ENCODE data around the gene OXGR1. TPM values are rescaled to one million over a fixed set of nuclear protein-coding genes. Genes with fewer than 3 reads are reported as not detected.

OXGR1 gene
- total and polyA plus RNA-seq, 2 donors (not counting 3 experiments of a cell fraction or from before 2014, with no cell fraction given): not detected

DNA sequence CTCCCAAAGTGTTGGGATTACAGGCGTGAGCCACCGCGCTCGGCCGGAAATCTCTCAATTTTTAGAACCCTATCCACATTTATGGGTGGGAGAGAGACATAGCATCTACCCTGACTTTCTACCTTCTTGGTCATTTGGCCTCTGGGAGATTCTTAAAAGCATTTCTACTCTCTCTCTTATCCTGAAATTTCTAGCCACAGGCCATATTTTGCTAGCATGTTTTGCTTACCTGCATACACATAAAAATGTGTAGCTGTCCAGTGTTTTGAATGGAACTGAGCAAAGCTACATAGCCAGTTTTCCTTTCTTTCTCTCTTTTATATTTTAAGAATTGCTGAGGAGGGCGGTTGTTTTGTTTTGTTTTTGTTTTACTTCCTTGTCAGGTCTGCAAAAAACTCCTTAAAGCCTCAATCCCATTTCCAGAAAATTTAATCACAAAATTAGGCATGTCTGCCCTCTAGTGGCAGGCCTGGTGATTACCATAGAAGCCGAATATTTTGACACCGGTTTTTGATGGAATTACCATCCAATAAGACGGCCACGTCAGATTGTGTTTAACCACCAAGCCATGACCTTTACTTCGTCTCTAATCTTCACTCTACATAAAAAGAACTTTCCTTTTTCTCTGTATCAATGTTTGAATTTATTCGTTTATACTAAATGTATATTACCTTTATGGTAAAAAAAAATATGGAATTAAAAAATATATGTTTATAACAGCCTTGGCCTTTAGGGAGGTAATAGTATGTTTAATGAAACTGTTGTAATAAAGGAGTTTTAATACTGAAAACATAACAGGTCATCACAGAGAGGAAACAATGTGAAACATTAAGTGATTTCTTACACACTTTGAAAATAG lies 34.4 kb upstream of the OXGR1 start:
- no TSS peak for BruUV-seq (replicated peaks)
- POLR2A ChIA-PET: no interaction called here
- peaks cover 19% of the 10 kb centered on the region for H3K4me1 ChIP-seq (ENCODE audit: control insufficient read depth, extremely low read depth, insufficient read depth, low read length)
- no peaks in the 10 kb centered on the region for H3K79me2 ChIP-seq (ENCODE audit: control insufficient read depth, insufficient read depth, low read length)
- TF ChIP-seq GATA2 (IDR thresholded peaks at IDR 0.05; ENCODE audit: insufficient read depth, insufficient read length, low read depth, low read length) (no peak), CTCF (IDR thresholded peaks at IDR 0.05; ENCODE audit: extremely low read depth in 1 of 2, insufficient read depth in 1 of 2, low read depth in 1 of 2, low read length in 2 of 2) (peak; percentile 65 to 71)
- intact Hi-C loops (cut with micrococcal nuclease) (loop anchor here (1.0 to 5.0 kb wide), 4 partner anchors 10 to 1008 kb away; no protein-coding TSS in a partner anchor), dilution Hi-C loops (cut with MboI; ENCODE audit: extremely low pct_ligation_motif_present, low sequenced_read_pairs) (no loop called here)
- CTCF ChIA-PET: interaction anchor here (0.6 to 1.3 kb wide), 5 partner anchors 11 to 314 kb away, joined by 3 to 17 read pairs (median 3); no protein-coding TSS in a partner anchor
- DNase-seq (ENCODE audit: low read depth, low spot score): peak; percentile 78
- no peak overlapping the region for H2AFZ ChIP-seq (ENCODE audit: low read depth, low read length)
- no peaks in the 10 kb centered on the region for H3K36me3 ChIP-seq (ENCODE audit: control insufficient read depth in 2 of 2, extremely low read depth in 1 of 2, insufficient read depth in 2 of 2, low read length in 2 of 2)
- H3K4me2 ChIP-seq (ENCODE audit: insufficient read depth, low read length): no peak overlapping the region
- no peak overlapping the region for H3K4me3 ChIP-seq (replicated peaks in 1 of 3; ENCODE audit: insufficient read depth in 1 of 3, low read depth in 1 of 3, low read length in 3 of 3)
- H3K9me1 ChIP-seq (replicated peaks; ENCODE audit: control insufficient read depth, extremely low read depth, insufficient read depth, low read length): no peaks in the 10 kb centered on the region
- H4K20me1 ChIP-seq (replicated peaks; ENCODE audit: control insufficient read depth, extremely low read depth, insufficient read depth, low read length): no peaks in the 10 kb centered on the region
- no peaks in the 10 kb centered on the region for H3K9me3 ChIP-seq (replicated peaks; ENCODE audit: control insufficient read depth, insufficient read depth, low read length)
- FAIRE-seq: peak; percentile 35
- H3K9ac ChIP-seq (replicated peaks; ENCODE audit: extremely low read depth, insufficient read depth, low read length): no peak overlapping the region
- no peaks in the 10 kb centered on the region for H3K27me3 ChIP-seq (ENCODE audit: control insufficient read depth in 2 of 2, insufficient read depth in 2 of 2, low read length in 2 of 2)
- no peak overlapping the region for H3K27ac ChIP-seq (ENCODE audit: insufficient read depth, low read depth, low read length)

- POLR2A ChIA-PET: no interaction called here
- Histone ChIP-seq H3K27me3 (ENCODE audit: control insufficient read depth in 2 of 2, insufficient read depth in 2 of 2, low read length in 2 of 2) (no peaks in the 10 kb centered on the region), H3K9me3 (replicated peaks; ENCODE audit: control insufficient read depth, insufficient read depth, low read length) (no peaks in the 10 kb centered on the region), H3K4me3 (replicated peaks in 1 of 3; ENCODE audit: insufficient read depth in 1 of 3, low read depth in 1 of 3, low read length in 3 of 3) (peak overlapping the region in 1 of 3 experiments; percentile 15), H3K79me2 (ENCODE audit: control insufficient read depth, insufficient read depth, low read length) (no peaks in the 10 kb centered on the region), H3K4me2 (ENCODE audit: insufficient read depth, low read length) (peak overlapping the region; percentile 43), H3K4me1 (ENCODE audit: control insufficient read depth, extremely low read depth, insufficient read depth, low read length) (peaks cover 19% of the 10 kb centered on the region), H3K9ac (replicated peaks; ENCODE audit: extremely low read depth, insufficient read depth, low read length) (peak overlapping the region; percentile 17), H4K20me1 (replicated peaks; ENCODE audit: control insufficient read depth, extremely low read depth, insufficient read depth, low read length) (no peaks in the 10 kb centered on the region), H2AFZ (ENCODE audit: low read depth, low read length) (no peak overlapping the region), H3K36me3 (ENCODE audit: control insufficient read depth in 2 of 2, extremely low read depth in 1 of 2, insufficient read depth in 2 of 2, low read length in 2 of 2) (no peaks in the 10 kb centered on the region), H3K9me1 (replicated peaks; ENCODE audit: control insufficient read depth, extremely low read depth, insufficient read depth, low read length) (no peaks in the 10 kb centered on the region), H3K27ac (ENCODE audit: insufficient read depth, low read depth, low read length) (peak overlapping the region; percentile 40)
- CTCF ChIA-PET: interaction anchor here (0.9 to 1.1 kb wide), 3 partner anchors 9 to 332 kb away, joined by 3 to 26 read pairs (median 5); no protein-coding TSS in a partner anchor
- TF ChIP-seq FOS (IDR thresholded peaks at IDR 0.05; ENCODE audit: borderline replicate concordance, insufficient read depth, low read length) (peak; percentile 44), POLR2A (IDR thresholded peaks at IDR 0.05; ENCODE audit: low read depth, low read length) (no peak), POLR2AphosphoS5 (IDR thresholded peaks at IDR 0.05; ENCODE audit: insufficient read depth, low read depth, low read length) (no peak), CTCF (IDR thresholded peaks at IDR 0.05; ENCODE audit: extremely low read depth in 1 of 2, insufficient read depth in 1 of 2, low read depth in 1 of 2, low read length in 2 of 2) (no peak), EZH2 (IDR thresholded peaks at IDR 0.05; ENCODE audit: borderline replicate concordance, low read depth, low read length, severe bottlenecking) (no peak), JUN (IDR thresholded peaks at IDR 0.05; ENCODE audit: borderline replicate concordance, insufficient read depth, insufficient read length, low read depth) (peak; percentile 2), MYC (IDR thresholded peaks at IDR 0.05; ENCODE audit: low read depth, low read length) (no peak)
- TF ChIP-seq, protein P1, sequence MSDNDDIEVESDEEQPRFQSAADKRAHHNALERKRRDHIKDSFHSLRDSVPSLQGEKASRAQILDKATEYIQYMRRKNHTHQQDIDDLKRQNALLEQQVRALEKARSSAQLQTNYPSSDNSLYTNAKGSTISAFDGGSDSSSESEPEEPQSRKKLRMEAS (IDR thresholded peaks at IDR 0.05; ENCODE audit: insufficient read depth, insufficient read length): no peak
- dilution Hi-C loops (cut with MboI; ENCODE audit: extremely low pct_ligation_motif_present, low sequenced_read_pairs) (no loop called here), intact Hi-C loops (cut with micrococcal nuclease) (loop anchor here (1.0 to 5.0 kb wide), 4 partner anchors 44 to 885 kb away; no protein-coding TSS in a partner anchor)
- DNase-seq (ENCODE audit: low read depth, low spot score) (no peak), FAIRE-seq (no peak)
- BruUV-seq (replicated peaks): no TSS peak
These were observed 32.9 kb upstream of the OXGR1 start for GRCh38 chr13:97027162-97027554.
